Nephron (organoid): ENCODE results near the gene CABLES2.
A peak's percentile ranks its signal among the peaks of the same experiment; 100 is the strongest.

Experiments used
- H3K27ac Mint-ChIP-seq, 3 experiments: 2 replicates each; pipeline ENCODE4 v1.8.0; 2020; ENCODE audit warnings: mixed read lengths in 3 of 3, mild to moderate bottlenecking in 2 of 3, moderate library complexity in 1 of 3
- H3K27me3 Mint-ChIP-seq: 2 replicates; pipeline ENCODE4 v1.8.0; 2021; ENCODE audit warnings: low read depth, mild to moderate bottlenecking, moderate library complexity, mixed read lengths
- H3K36me3 Mint-ChIP-seq: 2 replicates; pipeline ENCODE4 v1.8.0; 2020; ENCODE audit warnings: low read depth, mixed read lengths
- H3K4me1 Mint-ChIP-seq: 2 replicates; pipeline ENCODE4 v1.8.0; 2020; ENCODE audit warnings: mixed read lengths
- H3K4me3 Mint-ChIP-seq, 3 experiments: 2 replicates each; pipeline ENCODE4 v1.8.0; 2020; ENCODE audit warnings: mild to moderate bottlenecking in 3 of 3, mixed read lengths in 3 of 3, moderate library complexity in 2 of 3
- H3K9me3 Mint-ChIP-seq: 2 replicates; pipeline ENCODE4 v1.8.0; 2020; ENCODE audit warnings: mixed read lengths
- TF ChIP-seq, protein P1 (sequence below), 3 experiments: fragments of 200-600 bp; sonication (generic); IDR thresholded peaks; one replicate each; pipeline ENCODE4 v1.5.0; 2021; ENCODE audit warnings: antibody characterized with exemption in 3 of 3; ENCODE audit not compliant: unreplicated experiment in 3 of 3

CABLES2 gene

DNA sequence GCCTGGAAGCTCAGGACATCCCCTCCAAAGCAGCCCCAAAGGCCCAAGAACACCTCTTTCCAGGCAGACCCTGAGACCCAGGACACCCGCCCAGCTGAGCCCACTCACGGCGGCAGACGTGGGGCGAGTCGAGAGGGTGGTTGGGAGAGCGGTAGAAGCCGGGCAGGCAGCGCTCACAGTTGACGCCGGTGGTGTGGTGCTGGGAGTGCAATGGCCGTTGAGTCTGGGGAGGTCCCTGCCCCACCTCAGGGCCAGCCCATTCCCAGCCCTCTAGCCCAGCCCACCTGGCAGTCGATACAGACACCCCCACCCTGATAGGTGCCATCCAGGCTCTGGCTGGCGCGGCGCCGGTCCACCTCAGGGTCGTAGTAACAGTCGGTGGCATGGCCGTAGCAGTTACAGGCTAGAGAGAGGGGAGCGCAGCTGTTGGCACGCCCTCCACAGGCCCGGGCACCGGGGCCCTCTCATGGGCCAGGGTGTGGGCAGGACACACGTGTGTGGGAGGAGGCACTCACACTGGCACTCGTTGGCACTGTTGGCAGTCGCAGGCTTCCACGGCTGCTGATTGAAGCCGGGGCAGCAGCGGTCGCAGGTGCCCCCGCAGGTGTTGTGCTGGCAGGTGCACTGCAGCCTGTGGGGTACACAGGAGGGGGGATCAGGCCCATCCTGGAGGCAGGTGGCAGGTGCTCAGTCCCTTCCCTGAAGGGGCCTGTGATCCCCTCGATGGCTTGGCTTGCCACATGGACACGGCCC lies 60.5 kb downstream of the CABLES2 start:
- Mint-ChIP-seq H3K4me1 (no peaks in the 10 kb centered on the region), H3K4me3 (no peak overlapping the region), H3K27ac (no peak overlapping the region), H3K36me3 (peaks cover 45% of the 10 kb centered on the region), H3K27me3 (peaks cover 3% of the 10 kb centered on the region), H3K9me3 (peaks cover 8% of the 10 kb centered on the region)
- TF ChIP-seq, protein P1, sequence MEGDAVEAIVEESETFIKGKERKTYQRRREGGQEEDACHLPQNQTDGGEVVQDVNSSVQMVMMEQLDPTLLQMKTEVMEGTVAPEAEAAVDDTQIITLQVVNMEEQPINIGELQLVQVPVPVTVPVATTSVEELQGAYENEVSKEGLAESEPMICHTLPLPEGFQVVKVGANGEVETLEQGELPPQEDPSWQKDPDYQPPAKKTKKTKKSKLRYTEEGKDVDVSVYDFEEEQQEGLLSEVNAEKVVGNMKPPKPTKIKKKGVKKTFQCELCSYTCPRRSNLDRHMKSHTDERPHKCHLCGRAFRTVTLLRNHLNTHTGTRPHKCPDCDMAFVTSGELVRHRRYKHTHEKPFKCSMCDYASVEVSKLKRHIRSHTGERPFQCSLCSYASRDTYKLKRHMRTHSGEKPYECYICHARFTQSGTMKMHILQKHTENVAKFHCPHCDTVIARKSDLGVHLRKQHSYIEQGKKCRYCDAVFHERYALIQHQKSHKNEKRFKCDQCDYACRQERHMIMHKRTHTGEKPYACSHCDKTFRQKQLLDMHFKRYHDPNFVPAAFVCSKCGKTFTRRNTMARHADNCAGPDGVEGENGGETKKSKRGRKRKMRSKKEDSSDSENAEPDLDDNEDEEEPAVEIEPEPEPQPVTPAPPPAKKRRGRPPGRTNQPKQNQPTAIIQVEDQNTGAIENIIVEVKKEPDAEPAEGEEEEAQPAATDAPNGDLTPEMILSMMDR (IDR thresholded peaks at IDR 0.05; ENCODE audit: unreplicated experiment in 3 of 3): no peak

DNA sequence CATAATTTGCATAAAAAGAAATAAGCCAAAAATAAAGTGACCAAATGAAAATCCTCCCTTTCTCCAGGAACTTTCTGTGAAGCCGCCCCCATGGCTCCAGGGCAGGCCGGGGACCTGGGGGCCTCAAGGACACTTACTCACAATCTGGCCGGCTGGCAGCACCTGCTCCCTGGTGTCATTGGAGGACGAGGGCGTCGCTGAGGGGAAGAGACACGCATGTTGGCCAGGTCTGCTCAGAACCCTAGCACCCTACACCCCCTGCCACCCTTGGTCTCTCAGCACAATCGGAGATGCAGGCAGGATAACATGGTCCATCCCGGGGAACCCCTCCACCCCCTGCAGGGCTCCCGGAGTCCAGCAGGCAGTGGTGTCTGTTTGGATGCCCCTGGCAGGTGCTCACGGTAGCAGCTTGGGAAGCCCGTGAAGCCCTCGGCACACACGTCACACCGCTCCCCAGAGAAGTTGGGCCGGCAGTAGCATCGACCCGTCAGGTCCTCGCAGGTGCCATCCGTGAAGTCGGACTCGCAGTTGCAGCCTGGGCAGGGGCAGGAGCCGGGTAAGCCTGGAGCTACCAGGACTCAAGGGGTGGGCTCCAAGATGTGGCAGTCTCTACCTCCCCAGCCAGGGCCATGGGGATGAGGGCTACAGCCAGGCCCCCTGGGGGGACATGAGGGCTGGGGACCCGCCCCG lies 61.3 kb downstream of the CABLES2 start:
- Mint-ChIP-seq H3K4me3 (no peak overlapping the region), H3K4me1 (no peaks in the 10 kb centered on the region), H3K27me3 (peaks cover 3% of the 10 kb centered on the region), H3K27ac (no peak overlapping the region), H3K36me3 (peaks cover 47% of the 10 kb centered on the region), H3K9me3 (peaks cover 8% of the 10 kb centered on the region)
- TF ChIP-seq, protein P1 (IDR thresholded peaks at IDR 0.05; ENCODE audit: unreplicated experiment in 3 of 3): no peak

DNA sequence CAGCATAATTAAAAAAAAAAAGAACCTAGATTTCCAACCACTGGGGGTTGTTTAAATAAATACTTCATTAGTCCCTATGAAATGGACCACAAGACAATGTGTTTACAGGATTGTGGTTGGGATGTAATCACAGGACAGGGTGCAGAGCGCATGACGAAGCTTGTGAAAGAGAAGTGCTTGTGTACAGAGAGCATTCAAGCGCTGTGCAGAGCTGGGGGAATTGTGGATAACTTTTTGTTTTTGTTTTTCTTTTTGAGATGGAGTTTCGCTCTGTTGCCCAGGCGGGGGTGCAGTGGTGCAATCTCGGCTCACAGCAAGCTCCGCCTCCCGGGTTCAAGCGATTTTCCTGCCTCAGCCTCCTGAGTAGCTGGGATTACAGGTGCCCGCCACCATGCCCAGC lies 62.3 kb downstream of the CABLES2 start:
- TF ChIP-seq, protein P1 (IDR thresholded peaks at IDR 0.05; ENCODE audit: unreplicated experiment in 3 of 3): no peak
- H3K4me3 Mint-ChIP-seq: no peak overlapping the region
- H3K4me1 Mint-ChIP-seq: no peaks in the 10 kb centered on the region
- H3K27ac Mint-ChIP-seq: no peak overlapping the region
- peaks cover 46% of the 10 kb centered on the region for H3K36me3 Mint-ChIP-seq
- H3K9me3 Mint-ChIP-seq: peaks cover 8% of the 10 kb centered on the region
- peaks cover 3% of the 10 kb centered on the region for H3K27me3 Mint-ChIP-seq

DNA sequence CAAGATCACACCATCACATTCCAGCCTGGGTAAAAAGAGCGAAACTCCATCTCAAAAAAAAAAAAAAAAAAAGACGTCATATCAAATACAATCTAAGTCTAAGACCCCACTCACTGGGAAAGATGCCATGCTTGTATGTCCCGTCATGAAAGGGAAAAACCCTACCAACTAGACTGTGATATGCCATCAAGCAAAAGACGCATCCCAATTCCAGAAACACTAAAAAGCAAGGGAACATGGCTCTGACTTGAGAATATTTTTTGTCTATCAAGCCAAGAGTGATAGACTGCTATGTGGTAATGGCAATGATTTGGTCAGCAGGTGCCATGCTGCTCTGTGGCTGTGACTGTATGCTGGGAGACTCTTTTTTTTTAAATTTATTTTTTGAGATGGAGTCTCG lies 63.0 kb downstream of the CABLES2 start:
- Mint-ChIP-seq H3K4me1 (no peaks in the 10 kb centered on the region), H3K36me3 (peaks cover 46% of the 10 kb centered on the region), H3K4me3 (no peak overlapping the region), H3K9me3 (peaks cover 8% of the 10 kb centered on the region), H3K27me3 (peaks cover under 1% of the 10 kb centered on the region), H3K27ac (no peak overlapping the region)
- TF ChIP-seq, protein P1 (IDR thresholded peaks at IDR 0.05; ENCODE audit: unreplicated experiment in 3 of 3): no peak

DNA sequence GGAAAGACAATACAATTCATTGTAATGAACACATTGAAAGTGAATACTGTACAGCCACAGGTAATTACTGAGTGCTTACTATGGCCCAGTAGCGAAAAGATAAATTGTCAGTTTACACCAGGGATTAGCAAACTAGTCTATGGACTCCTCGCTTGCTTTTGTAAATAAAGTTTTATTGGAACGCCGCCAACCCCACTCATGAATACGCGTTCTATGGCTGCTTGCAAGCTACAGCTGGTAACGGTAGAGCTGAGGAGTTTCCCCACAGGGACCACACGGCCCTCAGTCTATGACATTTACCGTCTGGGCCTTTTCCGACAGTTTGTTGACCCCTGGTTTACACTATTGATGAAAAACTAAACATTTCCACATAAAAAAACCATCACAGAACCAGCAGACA lies 64.2 kb downstream of the CABLES2 start:
- TF ChIP-seq, protein P1 (IDR thresholded peaks at IDR 0.05; ENCODE audit: unreplicated experiment in 3 of 3): no peak
- Mint-ChIP-seq H3K4me3 (no peak overlapping the region), H3K36me3 (peaks cover 36% of the 10 kb centered on the region), H3K27ac (peak overlapping the region in 1 of 3 experiments; percentile 52), H3K27me3 (no peaks in the 10 kb centered on the region), H3K4me1 (no peaks in the 10 kb centered on the region), H3K9me3 (peaks cover 3% of the 10 kb centered on the region)
